Stimulated activated CD4-positive, alpha-beta T cell treated with anti-CD3 and anti-CD28 coated beads, Interleukin-1b, Interleukin-23, amount 100 ng/mL, for 48 hours (primary cell): Measurements from ENCODE around the gene DUXB.

ENCODE experiments used
- DNase-seq: peaks from one replicate; pipeline ENCODE4 v3.0.0-alpha.2; 2020

Gene DUXB

DNA sequence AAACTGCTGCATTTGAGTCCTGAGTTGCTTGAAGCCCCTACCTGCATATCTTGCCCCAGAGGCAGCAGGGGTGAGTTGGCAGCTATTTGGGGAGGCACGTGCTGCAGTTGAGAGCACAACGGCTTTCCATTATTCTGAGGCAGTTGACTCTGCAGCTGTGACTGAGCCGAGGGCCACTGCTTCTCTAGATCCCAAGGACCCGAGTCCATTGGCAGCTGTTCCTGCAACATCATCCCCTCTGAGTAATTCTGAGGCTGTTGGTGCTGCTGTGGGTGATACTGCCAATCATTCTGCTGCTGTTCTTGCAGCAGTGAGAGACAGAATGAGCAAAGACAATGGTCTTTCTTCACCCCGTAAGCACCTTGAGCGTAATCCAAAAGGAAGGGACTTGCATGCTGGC, 40.9 kb downstream of the DUXB start:
- DNase-seq: no peak

DNA sequence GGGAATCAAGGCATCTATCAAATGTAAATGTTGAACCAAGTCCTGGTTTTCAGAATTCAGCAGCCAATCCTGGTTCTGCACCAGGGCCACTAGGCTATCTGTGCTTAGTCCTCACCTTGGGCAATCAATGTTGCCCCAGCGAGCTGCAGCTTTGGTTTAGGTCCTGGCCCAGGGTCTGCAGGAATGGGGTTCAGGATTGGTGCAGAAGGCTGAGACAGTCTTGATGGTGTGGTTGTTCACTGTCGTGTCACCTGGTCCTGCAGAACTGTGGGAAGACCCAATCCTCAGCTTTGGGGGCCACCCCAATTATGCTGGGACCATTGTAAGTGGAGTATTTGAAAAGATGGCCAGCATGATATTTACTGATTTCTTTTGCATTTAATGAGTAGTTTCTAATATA, 43.1 kb downstream of the DUXB start:
- no peak for DNase-seq

DNA sequence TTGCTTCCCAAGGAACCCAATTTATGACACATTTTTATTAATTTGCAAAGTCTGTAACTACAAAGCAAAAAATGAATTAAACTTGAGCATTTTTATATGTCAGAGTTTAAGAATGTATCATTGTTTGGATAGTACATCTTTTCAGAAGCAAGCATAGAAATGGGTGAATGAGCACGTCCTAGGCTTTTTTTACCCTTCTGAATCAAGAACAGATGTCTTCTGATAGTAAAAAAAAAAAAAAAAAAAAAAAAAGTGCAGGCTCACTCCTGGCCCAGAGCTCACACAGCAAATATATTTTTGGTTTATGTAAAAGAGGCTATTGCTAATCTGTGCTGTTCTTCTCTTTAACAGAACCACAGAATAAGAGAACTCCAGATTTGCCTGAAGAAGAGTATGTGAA, 47.3 kb downstream of the DUXB start:
- no peak for DNase-seq

DNA sequence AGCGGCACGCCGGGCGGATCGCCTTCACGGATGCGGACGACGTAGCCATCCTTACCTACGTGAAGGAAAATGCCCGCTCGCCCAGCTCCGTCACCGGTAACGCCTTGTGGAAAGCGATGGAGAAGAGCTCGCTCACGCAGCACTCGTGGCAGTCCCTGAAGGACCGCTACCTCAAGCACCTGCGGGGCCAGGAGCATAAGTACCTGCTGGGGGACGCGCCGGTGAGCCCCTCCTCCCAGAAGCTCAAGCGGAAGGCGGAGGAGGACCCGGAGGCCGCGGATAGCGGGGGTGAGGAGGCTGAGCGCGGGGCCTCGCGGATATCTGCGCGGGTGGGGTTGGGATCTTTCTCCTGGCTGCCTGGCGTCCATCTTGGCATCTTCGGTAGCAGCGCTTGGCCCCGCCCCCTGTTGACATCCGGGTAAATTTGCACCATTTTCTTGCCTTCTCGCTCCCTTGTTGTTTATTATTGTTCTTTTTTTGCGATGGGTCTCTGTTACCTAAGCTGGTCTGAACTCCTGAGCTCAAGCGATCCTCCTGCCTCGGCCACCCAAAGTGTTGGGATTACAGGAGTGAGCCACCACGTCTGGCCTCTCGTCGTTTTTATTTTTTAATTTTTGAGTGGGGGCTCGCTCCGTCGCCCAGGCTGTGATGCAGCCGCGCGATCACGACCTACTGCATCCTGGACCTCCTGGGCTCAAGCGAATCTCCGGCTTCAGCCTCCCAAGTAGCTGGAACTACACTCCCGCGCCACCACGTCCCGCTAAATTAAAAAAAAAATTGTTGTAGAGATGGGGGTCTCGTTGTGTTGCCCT, 52.8 kb downstream of the DUXB start:
- peak; percentile 83 for DNase-seq

DNA sequence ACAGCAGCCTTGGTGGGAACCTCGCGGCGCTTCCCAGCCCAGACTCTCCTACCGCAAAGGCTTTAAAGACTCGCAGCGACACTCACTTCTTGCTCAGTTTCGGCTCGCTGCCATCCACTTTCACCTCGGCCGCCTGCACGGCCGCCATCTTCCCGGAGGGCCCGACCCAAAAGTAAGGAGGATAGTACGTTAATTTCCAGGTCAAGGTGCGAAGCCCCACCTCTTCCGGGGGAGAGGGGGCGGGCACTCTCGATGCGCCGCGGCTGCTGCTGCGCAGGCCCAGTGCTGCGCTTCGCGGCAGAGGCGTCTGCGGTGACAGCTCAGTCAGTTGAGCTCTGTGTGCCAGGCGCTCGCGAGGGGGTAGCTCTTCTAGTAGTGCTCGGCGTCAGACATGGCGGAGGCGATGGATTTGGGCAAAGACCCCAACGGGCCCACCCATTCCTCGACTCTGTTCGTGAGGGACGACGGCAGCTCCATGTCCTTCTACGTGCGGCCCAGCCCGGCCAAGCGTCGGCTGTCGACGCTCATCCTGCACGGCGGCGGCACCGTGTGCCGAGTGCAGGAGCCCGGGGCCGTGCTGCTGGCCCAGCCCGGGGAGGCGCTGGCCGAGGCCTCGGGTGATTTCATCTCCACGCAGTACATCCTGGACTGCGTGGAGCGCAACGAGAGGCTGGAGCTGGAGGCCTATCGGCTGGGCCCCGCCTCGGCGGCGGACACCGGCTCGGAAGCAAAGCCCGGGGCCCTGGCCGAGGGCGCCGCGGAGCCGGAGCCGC, 53.6 kb downstream of the DUXB start, which contains the start of the genes KARS1 and TERF2IP:
Gene KARS1, minus strand, starts transcription at position 174 of the 773 bp plus-strand sequence. Its CDS starts 26 bp downstream, at position 148.
Gene TERF2IP, plus strand, starts transcription at position 282 of the 773 bp plus-strand sequence. Its CDS starts 110 bp downstream, at position 392.
- DNase-seq: peak; percentile 95

DNA sequence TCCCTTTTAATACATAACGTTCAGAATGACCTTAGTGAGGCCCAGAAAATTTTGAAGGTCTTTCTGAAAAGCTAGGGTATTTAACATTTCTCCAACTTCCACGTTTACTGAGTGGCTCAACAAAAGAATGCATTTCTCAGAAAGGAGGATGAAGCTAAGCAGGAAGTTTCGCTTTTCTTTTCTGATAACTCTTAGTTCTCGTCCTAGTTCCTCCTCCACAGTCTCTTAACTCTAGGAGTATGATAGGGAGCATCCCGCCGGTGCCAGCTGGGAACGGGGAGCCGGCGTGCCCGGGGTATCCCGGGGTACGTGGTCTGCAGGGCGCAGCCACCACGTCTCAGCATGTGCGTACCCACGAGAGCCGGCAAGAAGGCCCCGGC, 54.2 kb downstream of the DUXB start:
- no peak for DNase-seq

DNA sequence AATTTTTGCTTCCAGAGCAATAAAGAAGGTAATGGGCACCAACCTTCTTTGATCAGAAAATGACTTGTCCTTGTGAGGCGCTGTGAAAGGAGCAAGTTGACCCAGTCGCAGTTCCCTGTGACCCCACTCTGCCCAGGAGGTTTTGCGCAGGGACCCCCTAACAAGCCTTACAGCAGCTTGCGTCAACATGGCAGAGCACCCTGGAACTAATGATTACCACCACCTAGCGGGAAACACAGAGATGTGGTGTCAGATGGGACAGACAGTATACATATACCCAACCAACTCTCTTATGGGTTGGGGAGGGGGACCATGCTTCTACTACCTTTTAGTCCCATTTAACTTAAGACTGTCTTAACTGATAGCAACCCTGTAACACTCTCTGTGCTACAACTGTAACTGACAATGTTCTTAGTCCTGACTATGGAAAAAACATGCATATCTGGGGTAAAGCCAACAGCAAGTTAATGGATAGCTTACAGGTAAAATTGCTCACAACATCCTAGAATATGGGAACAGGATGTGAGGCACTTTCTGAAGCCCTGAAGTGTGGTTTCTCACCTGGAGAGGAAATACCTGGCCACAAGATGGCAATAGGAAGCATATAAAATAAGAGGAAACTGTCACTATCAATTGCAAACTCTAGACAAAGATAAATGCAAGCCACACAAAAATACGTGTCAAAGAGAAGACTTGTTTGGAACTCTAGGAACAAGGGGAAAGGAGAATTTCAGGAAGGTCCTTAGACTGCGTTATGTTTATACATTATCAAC, 56.8 kb downstream of the DUXB start:
- DNase-seq: no peak
